ENCODE data around the gene REM2.
"Not testable (repeated sequence)": the region's sequence is repeated elsewhere in the genome, so short reads cannot be mapped to it uniquely, and the experiment has no call there.

The REM2 gene

GRCh38 chr14:22843123-22843925 is 39.7 kb upstream of the REM2 start:
- Histone ChIP-seq H3K4me3 (ENCODE audit: low read length) (no peak overlapping the region), H3K4me1 (ENCODE audit: insufficient read depth, low read length) (peaks cover 8% of the 10 kb centered on the region), H3K27me3 (ENCODE audit: insufficient read depth, low read length) (no peaks in the 10 kb centered on the region), H3K9me3 (ENCODE audit: low read length) (no peaks in the 10 kb centered on the region), H2AFZ (ENCODE audit: low read depth, low read length) (no peak overlapping the region), H3K36me3 (ENCODE audit: insufficient read depth, low read length) (no peaks in the 10 kb centered on the region)

DNA sequence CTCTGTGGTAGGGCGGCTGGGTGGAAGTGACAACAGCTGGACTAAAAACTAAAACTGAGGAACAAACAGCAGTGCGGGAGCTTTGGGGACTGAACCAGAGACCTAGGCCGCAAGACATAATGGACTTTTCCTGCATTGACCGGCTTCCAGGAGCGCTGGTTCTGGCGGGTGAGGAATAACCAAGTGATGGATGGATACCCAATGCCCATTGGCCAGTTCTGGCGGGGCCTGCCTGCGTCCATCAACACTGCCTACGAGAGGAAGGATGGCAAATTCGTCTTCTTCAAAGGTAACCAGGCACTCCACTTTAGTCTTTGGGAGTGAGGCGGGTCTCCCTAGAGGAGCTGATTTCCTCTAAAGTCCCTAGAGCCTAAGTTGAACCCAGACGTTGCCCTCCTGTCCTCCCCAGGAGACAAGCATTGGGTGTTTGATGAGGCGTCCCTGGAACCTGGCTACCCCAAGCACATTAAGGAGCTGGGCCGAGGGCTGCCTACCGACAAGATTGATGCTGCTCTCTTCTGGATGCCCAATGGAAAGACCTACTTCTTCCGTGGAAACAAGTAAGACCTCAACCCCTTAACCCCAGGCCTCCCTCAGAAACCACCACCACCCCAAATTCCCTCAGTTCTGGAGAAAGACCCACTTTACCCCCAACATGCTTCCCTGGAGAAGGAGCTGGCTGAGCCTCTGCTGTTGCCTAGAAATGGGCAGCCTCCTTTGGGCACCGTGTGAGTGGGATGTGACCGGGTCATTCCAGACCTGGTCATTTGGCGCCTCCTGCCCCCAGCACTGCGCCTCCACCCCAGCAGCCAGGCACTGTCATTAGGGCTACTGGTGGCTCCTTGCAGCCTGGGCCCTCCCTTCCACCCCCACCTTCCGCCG is 38.6 kb upstream of the REM2 start:
- no peak overlapping the region for H2AFZ ChIP-seq (ENCODE audit: low read depth, low read length)
- H3K9me3 ChIP-seq (ENCODE audit: low read length), result no peaks in the 10 kb centered on the region
- no peak overlapping the region for H3K4me3 ChIP-seq (ENCODE audit: low read length)
- H3K4me1 ChIP-seq (ENCODE audit: insufficient read depth, low read length), result peaks cover 16% of the 10 kb centered on the region
- H3K36me3 ChIP-seq (ENCODE audit: insufficient read depth, low read length), result no peaks in the 10 kb centered on the region
- no peaks in the 10 kb centered on the region for H3K27me3 ChIP-seq (ENCODE audit: insufficient read depth, low read length)

- Histone ChIP-seq H3K9me3 (ENCODE audit: low read length) (no peaks in the 10 kb centered on the region), H3K36me3 (ENCODE audit: insufficient read depth, low read length) (no peaks in the 10 kb centered on the region), H3K27me3 (ENCODE audit: insufficient read depth, low read length) (no peaks in the 10 kb centered on the region), H2AFZ (ENCODE audit: low read depth, low read length) (no peak overlapping the region), H3K4me3 (ENCODE audit: low read length) (no peak overlapping the region), H3K4me1 (ENCODE audit: insufficient read depth, low read length) (peaks cover 17% of the 10 kb centered on the region)
Observed at GRCh38 chr14:22845103-22845394, 38.0 kb upstream of the REM2 start.

- H3K36me3 ChIP-seq (ENCODE audit: insufficient read depth, low read length), result no peaks in the 10 kb centered on the region
- H3K4me1 ChIP-seq (ENCODE audit: insufficient read depth, low read length), result peaks cover 17% of the 10 kb centered on the region
- no peak overlapping the region for H2AFZ ChIP-seq (ENCODE audit: low read depth, low read length)
- H3K9me3 ChIP-seq (ENCODE audit: low read length), result no peaks in the 10 kb centered on the region
- H3K27me3 ChIP-seq (ENCODE audit: insufficient read depth, low read length), result no peaks in the 10 kb centered on the region
- H3K4me3 ChIP-seq (ENCODE audit: low read length), result no peak overlapping the region
Observed at GRCh38 chr14:22845821-22846625, 37.0 kb upstream of the REM2 start.

GRCh38 chr14:22846811-22847307 is 36.2 kb upstream of the REM2 start:
- no peak overlapping the region for H3K4me3 ChIP-seq (ENCODE audit: low read length)
- H3K9me3 ChIP-seq (ENCODE audit: low read length), result no peaks in the 10 kb centered on the region
- peaks cover 17% of the 10 kb centered on the region for H3K4me1 ChIP-seq (ENCODE audit: insufficient read depth, low read length)
- no peaks in the 10 kb centered on the region for H3K27me3 ChIP-seq (ENCODE audit: insufficient read depth, low read length)
- no peak overlapping the region for H2AFZ ChIP-seq (ENCODE audit: low read depth, low read length)
- no peaks in the 10 kb centered on the region for H3K36me3 ChIP-seq (ENCODE audit: insufficient read depth, low read length)

DNA sequence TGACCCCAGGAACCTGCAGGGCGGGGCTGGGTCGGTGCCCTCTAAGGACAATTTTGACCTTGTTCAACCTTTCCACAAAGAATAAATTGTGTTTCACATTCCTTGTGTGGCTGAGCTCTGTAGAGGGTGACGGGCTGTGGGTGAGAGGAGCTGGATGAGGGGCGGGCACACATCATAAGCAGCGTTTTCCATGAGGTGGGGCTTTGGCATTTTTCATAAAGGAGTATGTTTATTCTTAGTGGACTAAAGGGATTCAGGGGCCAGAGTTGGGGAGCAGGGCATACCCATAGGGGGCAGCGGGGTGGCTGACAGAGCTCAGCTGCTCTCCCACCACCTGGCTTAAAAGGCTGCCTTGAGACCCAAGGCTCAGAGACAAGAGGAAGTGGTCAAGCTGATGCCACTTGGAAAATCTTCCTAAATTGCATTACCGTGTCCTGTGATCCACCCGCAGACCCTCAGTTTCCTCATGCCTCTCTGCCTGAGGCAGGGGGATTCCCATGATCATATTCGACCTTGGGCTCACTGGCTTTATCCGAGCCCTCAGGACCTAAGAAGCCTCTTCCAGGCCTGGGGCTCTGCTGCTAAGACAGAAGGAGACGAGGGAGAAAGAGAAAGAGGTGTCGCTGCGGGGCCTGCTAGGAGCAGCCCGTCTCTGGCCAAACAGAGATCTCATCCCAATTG is 35.2 kb upstream of the REM2 start:
- Histone ChIP-seq H3K36me3 (ENCODE audit: insufficient read depth, low read length) (no peaks in the 10 kb centered on the region), H3K4me1 (ENCODE audit: insufficient read depth, low read length) (peaks cover 17% of the 10 kb centered on the region)

DNA sequence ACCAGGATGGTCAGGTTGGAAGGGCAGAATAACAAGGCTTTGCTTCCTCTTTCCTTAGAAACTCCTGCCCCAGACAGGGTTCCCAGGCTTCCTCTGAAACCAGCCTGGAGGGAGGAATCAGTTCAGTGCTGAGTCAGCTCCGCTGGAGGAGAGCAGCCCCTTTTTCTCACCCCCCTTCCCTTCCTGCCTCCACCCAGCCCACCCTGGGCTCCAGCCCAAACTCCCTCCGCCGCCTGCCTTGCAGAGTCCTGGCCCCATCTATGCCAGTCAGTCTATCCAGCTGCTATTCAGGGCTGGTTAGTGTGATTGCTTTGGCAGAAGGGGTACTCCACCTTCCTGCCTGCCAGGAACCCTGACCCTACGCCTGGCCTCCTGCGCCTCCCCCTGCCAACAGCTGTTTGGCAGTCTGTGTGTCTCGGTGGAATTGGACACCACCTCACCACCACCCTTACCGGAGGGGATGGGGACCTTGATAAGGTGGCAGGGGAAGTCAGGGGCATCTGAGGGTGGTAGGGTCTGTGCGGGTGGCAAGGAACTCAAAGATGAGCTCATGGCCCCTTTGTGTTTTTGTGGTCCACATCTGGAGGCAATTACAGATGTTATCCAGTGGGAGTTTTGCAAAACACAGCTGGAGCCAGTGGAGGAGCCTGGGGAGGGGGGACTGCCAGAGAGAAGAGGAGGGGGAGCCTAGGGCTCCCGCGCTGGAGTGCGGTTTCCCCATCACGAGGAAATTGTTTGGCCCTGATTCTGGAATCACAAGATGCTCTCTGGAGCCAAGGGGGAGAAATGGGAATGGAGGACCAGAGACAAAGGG is 34.5 kb upstream of the REM2 start:
- H2AFZ ChIP-seq (ENCODE audit: low read depth, low read length), result no peak overlapping the region
- H3K9me3 ChIP-seq (ENCODE audit: low read length), result no peaks in the 10 kb centered on the region
- H3K27me3 ChIP-seq (ENCODE audit: insufficient read depth, low read length), result no peaks in the 10 kb centered on the region
- no peaks in the 10 kb centered on the region for H3K36me3 ChIP-seq (ENCODE audit: insufficient read depth, low read length)
- H3K4me3 ChIP-seq (ENCODE audit: low read length), result no peak overlapping the region
- peaks cover 19% of the 10 kb centered on the region for H3K4me1 ChIP-seq (ENCODE audit: insufficient read depth, low read length)

More for the DNA sequence above, 35.2 kb upstream of the REM2 start:
- no peaks in the 10 kb centered on the region for H3K9me3 ChIP-seq (ENCODE audit: low read length)
- H2AFZ ChIP-seq (ENCODE audit: low read depth, low read length), result no peak overlapping the region
- no peak overlapping the region for H3K4me3 ChIP-seq (ENCODE audit: low read length)
- no peaks in the 10 kb centered on the region for H3K27me3 ChIP-seq (ENCODE audit: insufficient read depth, low read length)

- Histone ChIP-seq H3K4me1 (ENCODE audit: insufficient read depth, low read length) (peaks cover 19% of the 10 kb centered on the region), H2AFZ (ENCODE audit: low read depth, low read length) (no peak overlapping the region), H3K36me3 (ENCODE audit: insufficient read depth, low read length) (no peaks in the 10 kb centered on the region), H3K9me3 (ENCODE audit: low read length) (no peaks in the 10 kb centered on the region), H3K27me3 (ENCODE audit: insufficient read depth, low read length) (no peaks in the 10 kb centered on the region), H3K4me3 (ENCODE audit: low read length) (no peak overlapping the region)
Observed at GRCh38 chr14:22849212-22849819, 33.7 kb upstream of the REM2 start.

DNA sequence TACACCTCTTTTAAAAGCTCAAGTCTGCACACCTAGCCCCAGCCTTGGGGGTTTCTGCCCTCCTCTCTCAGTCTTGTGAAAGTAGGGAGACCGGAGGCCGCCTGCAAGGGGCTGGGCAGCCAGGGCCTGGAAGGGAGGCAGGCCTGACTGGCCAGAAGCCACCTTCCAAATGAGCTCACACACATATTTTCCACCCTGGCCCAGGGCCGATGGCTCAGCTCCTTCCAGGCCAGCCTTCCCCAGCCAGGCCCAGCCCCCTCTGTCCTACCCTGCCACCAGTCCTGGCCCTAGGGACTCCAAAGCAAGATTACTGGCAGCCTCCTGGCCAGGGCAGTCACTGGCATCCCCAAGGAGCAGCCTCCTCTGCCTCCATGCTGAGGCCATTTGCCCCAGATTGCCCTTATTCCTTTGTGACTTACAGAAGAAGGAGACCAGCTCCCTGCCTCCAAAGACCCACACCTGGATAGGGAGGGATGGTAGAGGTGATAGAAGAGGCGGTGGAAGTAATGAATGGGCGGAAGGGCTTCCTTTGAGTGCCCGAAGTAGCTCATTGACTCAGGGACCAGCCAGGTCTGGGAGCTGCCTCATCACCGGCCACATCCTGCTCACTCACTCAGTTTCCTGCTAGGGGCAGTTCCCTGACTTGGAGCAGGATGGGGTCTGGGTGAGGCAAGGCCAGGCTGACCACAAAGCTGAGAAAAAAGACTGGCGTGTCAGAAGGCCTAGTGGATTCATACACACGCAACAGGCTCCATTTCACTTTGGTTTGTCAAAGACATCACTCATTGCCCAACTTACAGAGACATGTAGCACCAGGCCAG is 31.9 kb upstream of the REM2 start:
- Histone ChIP-seq H3K9me3 (ENCODE audit: low read length) (no peaks in the 10 kb centered on the region), H3K4me1 (ENCODE audit: insufficient read depth, low read length) (peaks cover 19% of the 10 kb centered on the region), H2AFZ (ENCODE audit: low read depth, low read length) (no peak overlapping the region), H3K4me3 (ENCODE audit: low read length) (no peak overlapping the region), H3K27me3 (ENCODE audit: insufficient read depth, low read length) (no peaks in the 10 kb centered on the region), H3K36me3 (ENCODE audit: insufficient read depth, low read length) (no peaks in the 10 kb centered on the region)

DNA sequence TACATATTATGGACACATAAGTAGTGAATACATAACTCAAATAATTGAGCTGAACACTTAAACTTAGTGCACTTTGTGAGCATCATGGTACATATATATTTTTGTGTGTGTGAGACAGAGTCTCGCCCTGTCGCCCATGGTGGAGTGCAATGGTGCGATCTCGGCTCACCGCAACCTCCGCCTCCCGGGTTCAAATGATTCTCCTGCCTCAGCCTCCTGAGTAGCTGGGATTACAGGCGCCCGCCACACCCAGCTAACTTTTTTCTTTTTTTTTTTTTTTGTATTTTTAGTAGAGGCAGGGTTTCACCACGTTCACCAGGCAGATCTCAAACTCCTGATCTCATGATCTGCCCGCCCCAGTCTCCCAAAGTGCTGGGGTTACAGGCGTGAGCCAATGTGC is 30.8 kb upstream of the REM2 start:
- peaks cover 19% of the 10 kb centered on the region for H3K4me1 ChIP-seq (ENCODE audit: insufficient read depth, low read length)
- H3K9me3 ChIP-seq (ENCODE audit: low read length); H2AFZ ChIP-seq (ENCODE audit: low read depth, low read length); H3K27me3 ChIP-seq (ENCODE audit: insufficient read depth, low read length); H3K36me3 ChIP-seq (ENCODE audit: insufficient read depth, low read length); H3K4me3 ChIP-seq (ENCODE audit: low read length): not testable (repeated sequence)

GRCh38 chr14:22852599-22852939 is 30.5 kb upstream of the REM2 start:
- Histone ChIP-seq H3K4me1 (ENCODE audit: insufficient read depth, low read length) (peaks cover 18% of the 10 kb centered on the region), H3K36me3 (ENCODE audit: insufficient read depth, low read length) (no peaks in the 10 kb centered on the region), H3K27me3 (ENCODE audit: insufficient read depth, low read length) (no peaks in the 10 kb centered on the region), H3K9me3 (ENCODE audit: low read length) (peaks cover 1% of the 10 kb centered on the region), H2AFZ (ENCODE audit: low read depth, low read length) (no peak overlapping the region), H3K4me3 (ENCODE audit: low read length) (no peak overlapping the region)

Data from neuron (in vitro differentiated cells).